Panc1 (cell line): ENCODE results near the gene APPL1. TPM values are rescaled to one million over a fixed set of nuclear protein-coding genes. Genes with fewer than 3 reads are reported as not detected.

Experiments
- ATAC-seq: fragments of 200-7000 bp; cut with Tn5 transposase; 2 replicates; pipeline ENCODE4 v1.9.1; 2020; ENCODE audit warnings: mild to moderate bottlenecking, moderate library complexity
- BruUV-seq: library from RNA; stranded (reverse); fragments of 400-500 nt; replicated peaks from 2 replicates; lab custom pipeline; 2021; lab: Mats Ljungman, UMichigan
- CTCF ChIA-PET: fragments of 300-600 bp; sonication (Branson Sonifier 250); formaldehyde crosslinking; loops from one replicate; lab custom pipeline; 2022; ENCODE audit warnings: antibody characterized with exemption; lab: Charles Lee
- POLR2A ChIA-PET: fragments of 300-600 bp; sonication (Branson Sonifier 250); formaldehyde crosslinking; loops from one replicate; lab custom pipeline; 2022; ENCODE audit warnings: antibody characterized with exemption; lab: Charles Lee
- DNase-seq: peaks from one replicate; pipeline ENCODE4 v3.0.0-alpha.2; 2010; ENCODE audit warnings: low read depth, low spot score
- H3K27ac ChIP-seq: 2 replicates; pipeline ENCODE4 v1.5.1; 2011; ENCODE audit warnings: mild to moderate bottlenecking, low read length, inconsistent platforms
- H3K27me3 ChIP-seq: fragments of 200-500 bp; sonication (Bioruptor generic); 2 replicates; pipeline ENCODE4 v1.6.0; 2014; ENCODE audit warnings: low read length, inconsistent platforms; ENCODE audit not compliant: control insufficient read depth, insufficient read depth
- H3K36me3 ChIP-seq: fragments of 200-500 bp; sonication (Bioruptor generic); 2 replicates; pipeline ENCODE4 v1.5.1; 2014; ENCODE audit warnings: inconsistent platforms, mild to moderate bottlenecking, low read length, moderate library complexity; ENCODE audit not compliant: control insufficient read depth, insufficient read depth
- H3K4me1 ChIP-seq: 2 replicates; pipeline ENCODE4 v1.5.1; 2011; ENCODE audit warnings: inconsistent platforms, mild to moderate bottlenecking, low read length, moderate library complexity; ENCODE audit not compliant: control insufficient read depth, insufficient read depth
- H3K4me3 ChIP-seq, 2 experiments: 2 replicates each; pipeline ENCODE4 v1.5.1; 2011 to 2012; ENCODE audit warnings: low read depth in 2 of 2, low read length in 2 of 2, mild to moderate bottlenecking in 2 of 2, inconsistent platforms in 1 of 2, moderate library complexity in 1 of 2
- H3K9me3 ChIP-seq: fragments of 200-500 bp; sonication (Bioruptor generic); 2 replicates; pipeline ENCODE4 v1.5.1; 2014; ENCODE audit warnings: low read depth, mild to moderate bottlenecking, inconsistent platforms, low read length, moderate library complexity; ENCODE audit not compliant: control insufficient read depth, insufficient read depth
- POLR2AphosphoS5 ChIP-seq: IDR thresholded peaks from 2 replicates; pipeline ENCODE4 v1.6.1; 2012; ENCODE audit warnings: mild to moderate bottlenecking, low read depth, low read length, moderate library complexity
- SIN3A ChIP-seq: IDR thresholded peaks from 2 replicates; pipeline ENCODE4 v1.6.1; 2012; ENCODE audit warnings: low read depth, mild to moderate bottlenecking, low read length, moderate library complexity, borderline replicate concordance; ENCODE audit not compliant: insufficient read depth
- TCF7L2 ChIP-seq: IDR thresholded peaks from 2 replicates; pipeline ENCODE4 v1.6.1; 2011; ENCODE audit warnings: mild to moderate bottlenecking, low read depth, low read length, inconsistent platforms
- in situ Hi-C: cut with HindIII; loops from 2 replicates; pipeline ENCODE4 v1.10.0; 2016; ENCODE audit warnings: low sequenced_read_pairs, low pct_unique_long_range_greater_than_20kb
- intact Hi-C: fragments of 100-400 bp; cut with micrococcal nuclease; formaldehyde crosslinking; loops from one replicate; pipeline ENCODE4 v1.10.0; 2022; ENCODE audit not compliant: unreplicated experiment
- total RNA-seq: library from RNA; stranded (reverse); gene quantifications from one replicate; pipeline ENCODE4 v1.2.1, GENCODE V29; 2021; ENCODE audit not compliant: unreplicated experiment
- TF ChIP-seq, protein P1 (sequence below): fragments of 450-650 bp; IDR thresholded peaks from 2 replicates; pipeline ENCODE4 v1.5.1; 2017; ENCODE audit warnings: mild to moderate bottlenecking
- TF ChIP-seq, protein P2 (sequence below), 2 experiments: IDR thresholded peaks; 2 replicates each; pipeline ENCODE4 v1.6.1; 2011 to 2012; ENCODE audit warnings: low read depth in 2 of 2, control low read depth in 1 of 2, low read length in 1 of 2, mild to moderate bottlenecking in 1 of 2, moderate library complexity in 1 of 2; ENCODE audit not compliant: insufficient read depth in 1 of 2

Gene APPL1
- total RNA-seq, 1 experiment from 2014 or later = 36.3 TPM

DNA sequence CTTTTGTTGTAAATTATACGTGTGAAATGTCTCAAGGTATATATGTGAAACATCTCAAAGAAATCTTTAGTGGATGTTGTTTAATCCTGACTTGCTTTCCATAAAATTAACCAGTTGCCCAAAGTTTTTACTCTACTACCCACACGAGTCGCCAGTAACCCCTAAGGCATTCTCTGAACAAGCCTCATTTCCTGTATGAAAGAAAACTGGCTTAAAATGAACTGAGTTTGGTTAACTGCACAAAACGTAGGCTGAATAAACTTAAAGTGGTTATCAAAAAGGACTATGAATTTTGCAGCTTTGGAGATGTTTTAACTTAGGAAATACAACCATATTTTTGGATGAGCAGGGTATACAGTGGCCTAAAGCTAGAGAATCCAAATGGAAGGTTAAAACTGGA, 2.7 kb upstream of the APPL1 start:
- TF ChIP-seq, protein P1, sequence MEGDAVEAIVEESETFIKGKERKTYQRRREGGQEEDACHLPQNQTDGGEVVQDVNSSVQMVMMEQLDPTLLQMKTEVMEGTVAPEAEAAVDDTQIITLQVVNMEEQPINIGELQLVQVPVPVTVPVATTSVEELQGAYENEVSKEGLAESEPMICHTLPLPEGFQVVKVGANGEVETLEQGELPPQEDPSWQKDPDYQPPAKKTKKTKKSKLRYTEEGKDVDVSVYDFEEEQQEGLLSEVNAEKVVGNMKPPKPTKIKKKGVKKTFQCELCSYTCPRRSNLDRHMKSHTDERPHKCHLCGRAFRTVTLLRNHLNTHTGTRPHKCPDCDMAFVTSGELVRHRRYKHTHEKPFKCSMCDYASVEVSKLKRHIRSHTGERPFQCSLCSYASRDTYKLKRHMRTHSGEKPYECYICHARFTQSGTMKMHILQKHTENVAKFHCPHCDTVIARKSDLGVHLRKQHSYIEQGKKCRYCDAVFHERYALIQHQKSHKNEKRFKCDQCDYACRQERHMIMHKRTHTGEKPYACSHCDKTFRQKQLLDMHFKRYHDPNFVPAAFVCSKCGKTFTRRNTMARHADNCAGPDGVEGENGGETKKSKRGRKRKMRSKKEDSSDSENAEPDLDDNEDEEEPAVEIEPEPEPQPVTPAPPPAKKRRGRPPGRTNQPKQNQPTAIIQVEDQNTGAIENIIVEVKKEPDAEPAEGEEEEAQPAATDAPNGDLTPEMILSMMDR = no peak
- TF ChIP-seq TCF7L2 = no peak
- TF ChIP-seq, protein P2, sequence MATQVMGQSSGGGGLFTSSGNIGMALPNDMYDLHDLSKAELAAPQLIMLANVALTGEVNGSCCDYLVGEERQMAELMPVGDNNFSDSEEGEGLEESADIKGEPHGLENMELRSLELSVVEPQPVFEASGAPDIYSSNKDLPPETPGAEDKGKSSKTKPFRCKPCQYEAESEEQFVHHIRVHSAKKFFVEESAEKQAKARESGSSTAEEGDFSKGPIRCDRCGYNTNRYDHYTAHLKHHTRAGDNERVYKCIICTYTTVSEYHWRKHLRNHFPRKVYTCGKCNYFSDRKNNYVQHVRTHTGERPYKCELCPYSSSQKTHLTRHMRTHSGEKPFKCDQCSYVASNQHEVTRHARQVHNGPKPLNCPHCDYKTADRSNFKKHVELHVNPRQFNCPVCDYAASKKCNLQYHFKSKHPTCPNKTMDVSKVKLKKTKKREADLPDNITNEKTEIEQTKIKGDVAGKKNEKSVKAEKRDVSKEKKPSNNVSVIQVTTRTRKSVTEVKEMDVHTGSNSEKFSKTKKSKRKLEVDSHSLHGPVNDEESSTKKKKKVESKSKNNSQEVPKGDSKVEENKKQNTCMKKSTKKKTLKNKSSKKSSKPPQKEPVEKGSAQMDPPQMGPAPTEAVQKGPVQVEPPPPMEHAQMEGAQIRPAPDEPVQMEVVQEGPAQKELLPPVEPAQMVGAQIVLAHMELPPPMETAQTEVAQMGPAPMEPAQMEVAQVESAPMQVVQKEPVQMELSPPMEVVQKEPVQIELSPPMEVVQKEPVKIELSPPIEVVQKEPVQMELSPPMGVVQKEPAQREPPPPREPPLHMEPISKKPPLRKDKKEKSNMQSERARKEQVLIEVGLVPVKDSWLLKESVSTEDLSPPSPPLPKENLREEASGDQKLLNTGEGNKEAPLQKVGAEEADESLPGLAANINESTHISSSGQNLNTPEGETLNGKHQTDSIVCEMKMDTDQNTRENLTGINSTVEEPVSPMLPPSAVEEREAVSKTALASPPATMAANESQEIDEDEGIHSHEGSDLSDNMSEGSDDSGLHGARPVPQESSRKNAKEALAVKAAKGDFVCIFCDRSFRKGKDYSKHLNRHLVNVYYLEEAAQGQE (IDR thresholded peaks at IDR 0.05; ENCODE audit: insufficient read depth in 1 of 2, low read depth in 2 of 2, low read length in 1 of 2) = no peak
- no peak for TF ChIP-seq POLR2AphosphoS5
- no peak for TF ChIP-seq SIN3A
- no peak for DNase-seq
- H3K9me3 ChIP-seq = no peaks in the 10 kb centered on the region
- no peak for ATAC-seq
- CTCF ChIA-PET = no interaction called here
- in situ Hi-C loops (no loop called here), intact Hi-C loops (loop anchor here (5.0 to 10.0 kb wide), 2 partner anchors 48 to 120 kb away; no protein-coding TSS in a partner anchor)
- no peak overlapping the region for H3K4me3 ChIP-seq
- peaks cover 16% of the 10 kb centered on the region for H3K4me1 ChIP-seq
- H3K27me3 ChIP-seq = no peaks in the 10 kb centered on the region
- no TSS peak for BruUV-seq
- H3K27ac ChIP-seq = no peak overlapping the region
- POLR2A ChIA-PET = no interaction called here
- H3K36me3 ChIP-seq = no peaks in the 10 kb centered on the region

DNA sequence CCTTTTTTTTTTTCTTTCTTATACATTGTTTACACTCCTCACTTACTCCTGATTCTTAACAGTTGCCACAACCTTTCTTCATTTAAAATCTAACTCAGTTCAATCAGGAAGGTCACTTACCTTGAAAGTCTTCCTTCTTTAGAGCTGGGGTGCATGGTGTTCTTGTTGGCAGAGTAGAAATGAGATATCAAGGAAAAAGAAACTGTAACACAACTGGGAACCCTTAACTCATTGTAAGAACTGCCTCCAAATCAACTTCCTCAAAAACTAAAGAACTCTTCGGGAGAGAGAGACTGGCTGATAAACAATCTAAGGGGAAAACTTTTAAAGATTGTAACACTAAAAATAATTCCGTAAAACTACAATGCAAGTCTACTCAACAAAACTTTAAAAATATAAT, 1.4 kb upstream of the APPL1 start:
- TF ChIP-seq, protein P2 (IDR thresholded peaks at IDR 0.05; ENCODE audit: insufficient read depth in 1 of 2, low read depth in 2 of 2, low read length in 1 of 2) = no peak
- TF ChIP-seq, protein P1 = no peak
- TF ChIP-seq TCF7L2 (no peak), SIN3A (no peak), POLR2AphosphoS5 (no peak)
- in situ Hi-C loops = no loop called here
- DNase-seq (no peak), ATAC-seq (no peak)
- Histone ChIP-seq H3K27me3 (no peaks in the 10 kb centered on the region), H3K36me3 (no peaks in the 10 kb centered on the region; the same call in 1 of the 2 replicates), H3K4me3 (no peak overlapping the region), H3K4me1 (peaks cover 19% of the 10 kb centered on the region), H3K27ac (peak overlapping the region; percentile 95; the same call in 1 of the 2 replicates), H3K9me3 (no peaks in the 10 kb centered on the region)
- BruUV-seq = no TSS peak
- intact Hi-C loops = loop anchor here (10.0 kb wide), 1 partner anchor 121 kb away; no protein-coding TSS in a partner anchor
- POLR2A ChIA-PET = no interaction called here
- CTCF ChIA-PET = no interaction called here
